H1 (cell line): ENCODE results near the gene SPTBN5. TPM values are rescaled to one million over a fixed set of nuclear protein-coding genes. Genes with fewer than 3 reads are reported as not detected.

ENCODE experiments used
- CTCF ChIA-PET: fragments of 300-600 bp; sonication (Branson Sonifier 250); formaldehyde crosslinking; loops from one replicate; lab custom pipeline; 2021; ENCODE audit not compliant: partially characterized antibody; lab: Charles Lee
- POLR2A ChIA-PET: fragments of 300-600 bp; sonication (Branson Sonifier 250); formaldehyde crosslinking; loops from one replicate; lab custom pipeline; 2021; ENCODE audit warnings: inconsistent platforms; ENCODE audit not compliant: partially characterized antibody; lab: Charles Lee
- DNase-seq, 2 experiments: peaks; one replicate each; pipeline versions ENCODE4 v3.0.0 to v3.0.0-alpha.2; 2010 to 2022; ENCODE audit warnings: low spot score in 2 of 2, low read depth in 1 of 2, mixed read lengths in 1 of 2
- FAIRE-seq: peaks from 2 replicates; lab custom pipeline; 2011; peaks lifted over from hg19 to GRCh38; lab: Jason Lieb, UNC
- H2AFZ ChIP-seq: 2 replicates; pipeline ENCODE4 v1.8.1; 2012; ENCODE audit warnings: low read length, inconsistent platforms
- H2AK5ac ChIP-seq: 2 replicates; pipeline ENCODE4 v1.6.1; 2013; ENCODE audit warnings: low read depth, low read length
- H2BK120ac ChIP-seq: replicated peaks from 2 replicates; pipeline ENCODE3; 2013; ENCODE audit warnings: low read depth, low read length, inconsistent platforms
- H2BK12ac ChIP-seq: 2 replicates; pipeline ENCODE4 v1.6.1; 2013; ENCODE audit warnings: low read depth, low read length
- H2BK15ac ChIP-seq: 2 replicates; pipeline ENCODE4 v1.6.1; 2013; ENCODE audit warnings: low read length
- H2BK20ac ChIP-seq: 2 replicates; pipeline ENCODE4 v1.6.1; 2013; ENCODE audit warnings: low read length
- H2BK5ac ChIP-seq: 2 replicates; pipeline ENCODE4 v1.6.1; 2013; ENCODE audit warnings: low read depth, low read length
- H3K14ac ChIP-seq: 2 replicates; pipeline ENCODE4 v1.6.1; 2013; ENCODE audit warnings: inconsistent platforms; ENCODE audit not compliant: insufficient read length
- H3K18ac ChIP-seq: 2 replicates; pipeline ENCODE4 v1.6.1; 2013; ENCODE audit warnings: low read length; ENCODE audit errors: extremely low read depth
- H3K23ac ChIP-seq: 2 replicates; pipeline ENCODE4 v1.6.1; 2013; ENCODE audit warnings: inconsistent platforms; ENCODE audit not compliant: insufficient read length
- H3K23me2 ChIP-seq: 2 replicates; pipeline ENCODE4 v1.6.1; 2013; ENCODE audit warnings: low read depth, low read length
- H3K27ac ChIP-seq: 2 replicates; pipeline ENCODE4 v1.6.1; 2011; ENCODE audit warnings: low read depth, low read length, inconsistent platforms
- H3K27me3 ChIP-seq, 4 experiments: replicated peaks in 1 of 4; 1 replicate in 1 of 4; 2 replicates in 3 of 4; pipeline versions ENCODE4 v1.6.1 to v1.8.1; 2011 to 2013; ENCODE audit warnings: low read length in 3 of 4, mild to moderate bottlenecking in 3 of 4, inconsistent platforms in 2 of 4, mixed read lengths in 2 of 4, moderate library complexity in 1 of 4; ENCODE audit not compliant: control insufficient read depth in 3 of 4, insufficient read depth in 3 of 4; ENCODE audit errors: extremely low read depth in 1 of 4
- H3K36me3 ChIP-seq, 4 experiments: 2 replicates each; pipeline versions ENCODE4 v1.6.1 to v1.8.1; 2011 to 2013; ENCODE audit warnings: mild to moderate bottlenecking in 4 of 4, low read length in 3 of 4, moderate library complexity in 2 of 4, control low read depth in 1 of 4, inconsistent platforms in 1 of 4; ENCODE audit not compliant: insufficient read depth in 4 of 4, control insufficient read depth in 2 of 4
- H3K4ac ChIP-seq: replicated peaks from 2 replicates; pipeline ENCODE3; 2013; ENCODE audit warnings: low read length, low read depth, mixed read lengths, inconsistent platforms; ENCODE audit not compliant: insufficient read length
- H3K4me1 ChIP-seq, 4 experiments: replicated peaks in 1 of 4; 1 replicate in 1 of 4; 2 replicates in 3 of 4; pipeline versions ENCODE4 v1.6.1 to v1.8.1; 2011 to 2013; ENCODE audit warnings: low read length in 3 of 4, inconsistent platforms in 2 of 4, mixed read lengths in 1 of 4; ENCODE audit not compliant: insufficient read depth in 4 of 4, control insufficient read depth in 3 of 4
- H3K4me2 ChIP-seq, 2 experiments: 2 replicates each; pipeline versions ENCODE4 v1.6.1 to v1.8.1; 2011 to 2013; ENCODE audit warnings: low read depth in 2 of 2, low read length in 2 of 2, control low read depth in 1 of 2, inconsistent platforms in 1 of 2, mild to moderate bottlenecking in 1 of 2; ENCODE audit not compliant: insufficient read depth in 1 of 2
- H3K4me3 ChIP-seq, 4 experiments: fragments of 200-600, 300-600 bp in 1 of 4; sonication (generic), shearing (Covaris generic), sonication (Bioruptor Twin) in 1 of 4; 2 replicates each; pipeline versions ENCODE4 v1.5.1 to v1.8.1; 2011 to 2016; ENCODE audit warnings: low read length in 4 of 4, low read depth in 3 of 4, control low read depth in 2 of 4, inconsistent platforms in 2 of 4, mild to moderate bottlenecking in 2 of 4, mixed read lengths in 1 of 4, moderate library complexity in 1 of 4; ENCODE audit not compliant: insufficient read depth in 2 of 4; ENCODE audit errors: extremely low read depth in 1 of 4
- H3K56ac ChIP-seq: replicated peaks from 2 replicates; pipeline ENCODE3; 2013; ENCODE audit warnings: low read depth, mild to moderate bottlenecking, mixed read lengths, low read length, inconsistent platforms; ENCODE audit not compliant: insufficient read length
- H3K79me1 ChIP-seq: 2 replicates; pipeline ENCODE4 v1.6.1; 2013; ENCODE audit warnings: low read depth, low read length, control low read depth
- H3K79me2 ChIP-seq, 2 experiments: 2 replicates each; pipeline versions ENCODE4 v1.6.1 to v1.8.1; 2012 to 2013; ENCODE audit warnings: low read length in 2 of 2, mild to moderate bottlenecking in 2 of 2, inconsistent platforms in 1 of 2; ENCODE audit not compliant: insufficient read depth in 2 of 2, control insufficient read depth in 1 of 2
- H3K9ac ChIP-seq, 4 experiments: replicated peaks in 1 of 4; 1 replicate in 1 of 4; 2 replicates in 3 of 4; pipeline versions ENCODE4 v1.6.1 to v1.8.1; 2011 to 2013; ENCODE audit warnings: low read depth in 3 of 4, low read length in 3 of 4, control low read depth in 2 of 4, mild to moderate bottlenecking in 2 of 4, moderate library complexity in 2 of 4, inconsistent platforms in 1 of 4; ENCODE audit errors: extremely low read depth in 1 of 4
- H3K9me3 ChIP-seq, 2 experiments: 2 replicates each; pipeline versions ENCODE4 v1.6.1 to v1.8.1; 2012 to 2013; ENCODE audit warnings: mild to moderate bottlenecking in 2 of 2, moderate library complexity in 2 of 2, control low read depth in 1 of 2, inconsistent platforms in 1 of 2, low read depth in 1 of 2, low read length in 1 of 2, mixed read lengths in 1 of 2; ENCODE audit not compliant: insufficient read depth in 2 of 2
- H4K20me1 ChIP-seq, 2 experiments: replicated peaks in 1 of 2; 2 replicates each; pipeline versions ENCODE3 to v1.8.1; 2011 to 2013; ENCODE audit warnings: inconsistent platforms in 2 of 2, low read length in 2 of 2, mild to moderate bottlenecking in 1 of 2; ENCODE audit not compliant: insufficient read depth in 2 of 2, control insufficient read depth in 1 of 2
- H4K5ac ChIP-seq: 2 replicates; pipeline ENCODE4 v1.6.1; 2013; ENCODE audit warnings: low read length, low read depth, mixed read lengths, inconsistent platforms; ENCODE audit not compliant: insufficient read length
- H4K8ac ChIP-seq: 2 replicates; pipeline ENCODE4 v1.8.0; 2013; ENCODE audit warnings: mild to moderate bottlenecking, moderate library complexity, low read length, inconsistent platforms; ENCODE audit not compliant: insufficient read depth; ENCODE audit errors: extremely low read depth
- H4K91ac ChIP-seq: replicated peaks from 2 replicates; pipeline ENCODE3; 2013; ENCODE audit warnings: low read length, mixed read lengths, inconsistent platforms; ENCODE audit not compliant: insufficient read length
- ATF3 ChIP-seq: IDR thresholded peaks from 2 replicates; pipeline ENCODE4 v1.6.1; 2011; ENCODE audit warnings: low read depth, mild to moderate bottlenecking, low read length; ENCODE audit not compliant: insufficient read depth
- CBX5 ChIP-seq: fragments of 300-800, 300-1000 bp; sonication (generic); IDR thresholded peaks from 2 replicates; pipeline ENCODE4 v1.7.1; 2016; ENCODE audit warnings: antibody characterized with exemption, low read length, low read depth
- CHD2 ChIP-seq: IDR thresholded peaks from 2 replicates; pipeline ENCODE4 v1.6.1; 2012; ENCODE audit warnings: low read length, improper control_type of control experiment
- JUND ChIP-seq: IDR thresholded peaks from 2 replicates; pipeline ENCODE4 v1.6.1; 2011; ENCODE audit warnings: mild to moderate bottlenecking, improper control_type of control experiment, low read length
- SAP30 ChIP-seq: fragments of 300-600 bp; sonication (generic); IDR thresholded peaks from 2 replicates; pipeline ENCODE4 v1.7.1; 2012; ENCODE audit warnings: low read length, moderate library complexity, mild to moderate bottlenecking, inconsistent platforms; ENCODE audit not compliant: insufficient read depth, insufficient replicate concordance
- WGBS, 2 experiments: shearing (Covaris generic) in 1 of 2; methylation state at CpG; one replicate each; pipeline versions ENCODE4 v1.1.6 to v1.1.7; 2013 to 2015; ENCODE audit warnings: low lambda C conversion rate in 2 of 2, mixed read lengths in 2 of 2, inconsistent platforms in 1 of 2, low coverage in 1 of 2, missing lambda C conversion rate in 1 of 2; ENCODE audit not compliant: insufficient replicate concordance in 2 of 2, insufficient coverage in 1 of 2, insufficient read length in 1 of 2; ENCODE audit errors: extremely low coverage in 1 of 2, missing lambda C conversion rate in 1 of 2; 5-methylcytosine and 5-hydroxymethylcytosine counted together
- polyA plus RNA-seq, 7 experiments: library from polyadenylated mRNA; depleted of rRNA in 3 of 7; stranded (reverse) in 5 of 7; unstranded in 2 of 7; fragments of >200 nt in 5 of 7; fragments of 200-250 nt in 2 of 7; gene quantifications; 1 replicate in 5 of 7; 2 replicates in 1 of 7; 4 replicates in 1 of 7; pipeline versions ENCODE4 v1.2.1 to v1.2.3, GENCODE V29; 2011 to 2013; ENCODE audit warnings: missing spikeins in 2 of 7, mixed read lengths in 2 of 7
- total RNA-seq: library from RNA; stranded (reverse); fragmentation: NEBNext Ultra II Directional; extraction: Animal tissue kit (Norgen Biotek cat#: 25700); gene quantifications from 2 replicates; pipeline ENCODE4 v1.2.1, GENCODE V29; 2021

The SPTBN5 gene
- total and polyA plus RNA-seq, 2 of the 8 experiments (the other 6 are each of a cell fraction or from before 2014, with no cell fraction given), result 0.32 to 0.84 TPM

DNA sequence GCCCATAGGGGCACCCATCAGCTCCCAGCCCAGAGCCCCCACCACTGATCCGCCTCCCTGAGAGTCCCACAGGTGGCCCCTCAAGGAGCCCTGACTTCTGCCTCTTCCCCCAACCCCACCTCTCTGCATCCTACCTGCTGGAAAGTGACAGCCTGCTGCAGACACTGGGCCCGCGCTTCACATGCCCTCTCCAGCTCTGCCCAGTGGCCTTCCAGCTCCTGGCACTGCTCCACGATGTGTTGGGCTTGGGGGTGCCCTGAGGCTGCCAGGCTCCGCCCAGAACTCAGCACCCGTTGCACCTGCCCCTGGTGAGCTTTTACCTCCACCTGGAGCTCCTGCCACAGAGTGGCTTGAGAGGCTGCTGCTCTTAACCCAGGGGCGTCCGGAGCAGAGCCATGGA lies 20.1 kb downstream of the SPTBN5 start:
- H4K5ac ChIP-seq, result no peak overlapping the region
- H4K20me1 ChIP-seq, result peaks cover 0 to 3% of the 10 kb centered on the region in 2 experiments
- H4K8ac ChIP-seq, result no peak overlapping the region
- H3K56ac ChIP-seq, result no peak overlapping the region
- no peak overlapping the region for H3K4me3 ChIP-seq
- H3K36me3 ChIP-seq, result no peaks in the 10 kb centered on the region
- H3K4me2 ChIP-seq, result no peak overlapping the region
- H3K4ac ChIP-seq, result no peak overlapping the region
- TF ChIP-seq CBX5 (no peak), CHD2 (no peak), SAP30 (no peak), ATF3 (no peak), JUND (no peak)
- no peak overlapping the region for H3K27ac ChIP-seq
- H3K18ac ChIP-seq, result no peak overlapping the region
- H3K79me1 ChIP-seq, result no peaks in the 10 kb centered on the region
- no peaks in the 10 kb centered on the region for H3K79me2 ChIP-seq
- DNase-seq (no peak), FAIRE-seq (no peak)
- H2BK12ac ChIP-seq, result no peak overlapping the region
- no peak overlapping the region for H2AK5ac ChIP-seq
- no peak overlapping the region for H2BK120ac ChIP-seq
- no peaks in the 10 kb centered on the region; a peak in 1 of 7 replicates for H3K4me1 ChIP-seq
- H2BK15ac ChIP-seq, result no peak overlapping the region
- WGBS, 2 experiments, result 88% methylated on average over 8 of the region's 8 CpGs; no CpG with 5 or more reads in 1 of the 2 experiments
- POLR2A ChIA-PET, result interaction anchor here (1.1 kb wide), 1 partner anchor 9 kb away, joined by 3 read pairs; no protein-coding TSS in a partner anchor
- CTCF ChIA-PET, result interaction anchor here (0.7 to 3.5 kb wide), 5 partner anchors 12 to 183 kb away, joined by 3 to 20 read pairs (median 4); partner anchors contain the start of gene MAPKBP1
- H3K14ac ChIP-seq, result no peak overlapping the region
- no peak overlapping the region for H2AFZ ChIP-seq
- H3K23me2 ChIP-seq, result no peaks in the 10 kb centered on the region
- no peak overlapping the region for H2BK20ac ChIP-seq
- no peak overlapping the region for H4K91ac ChIP-seq
- H2BK5ac ChIP-seq, result no peak overlapping the region
- no peak overlapping the region for H3K9ac ChIP-seq
- no peak overlapping the region for H3K23ac ChIP-seq
- no peaks in the 10 kb centered on the region for H3K27me3 ChIP-seq
- no peaks in the 10 kb centered on the region for H3K9me3 ChIP-seq
